SK-N-MC (cell line): ENCODE results near the gene SLC16A11.
"Not testable (repeated sequence)": the region's sequence is repeated elsewhere in the genome, so short reads cannot be mapped to it uniquely, and the experiment has no call there.

ENCODE experiments used
- EZH2 ChIP-seq: fragments of 200-600 bp; sonication (generic); IDR thresholded peaks from one replicate; pipeline ENCODE4 v1.6.1; 2017; ENCODE audit warnings: antibody characterized with exemption
- FOXP2 ChIP-seq: optimal IDR thresholded peaks from 2 replicates; pipeline ENCODE3; 2011; ENCODE audit warnings: mild to moderate bottlenecking, moderate library complexity; ENCODE audit not compliant: insufficient read depth; ENCODE audit errors: extremely low read length, control extremely low read depth
- POLR2AphosphoS5 ChIP-seq: IDR thresholded peaks from 2 replicates; pipeline ENCODE4 v1.6.1; 2012; ENCODE audit warnings: mild to moderate bottlenecking, low read depth, low read length, borderline replicate concordance

GRCh38 chr17:7091311-7092005 lies 47.6 kb upstream of the SLC16A11 start:
- not testable (repeated sequence) for TF ChIP-seq EZH2, POLR2AphosphoS5, FOXP2
